GM10266 (cell line): ENCODE measurements around the gene DGKH.
A peak's percentile ranks its signal among the peaks of the same experiment; 100 is the strongest.

Source experiments
- DNase-seq: peaks from one replicate; pipeline ENCODE4 v3.0.0; 2012; ENCODE audit errors: extremely low spot score
- TF ChIP-seq, protein P1 (sequence below): IDR thresholded peaks from 2 replicates; pipeline ENCODE4 v1.5.1; 2012; ENCODE audit warnings: mild to moderate bottlenecking, low read depth; ENCODE audit not compliant: control insufficient read depth, insufficient read depth; ENCODE audit errors: missing control alignments

DGKH gene

GRCh38 chr13:42109957-42110356 is 61.5 kb downstream of the DGKH start:
- DNase-seq: no peak
- TF ChIP-seq, protein P1, sequence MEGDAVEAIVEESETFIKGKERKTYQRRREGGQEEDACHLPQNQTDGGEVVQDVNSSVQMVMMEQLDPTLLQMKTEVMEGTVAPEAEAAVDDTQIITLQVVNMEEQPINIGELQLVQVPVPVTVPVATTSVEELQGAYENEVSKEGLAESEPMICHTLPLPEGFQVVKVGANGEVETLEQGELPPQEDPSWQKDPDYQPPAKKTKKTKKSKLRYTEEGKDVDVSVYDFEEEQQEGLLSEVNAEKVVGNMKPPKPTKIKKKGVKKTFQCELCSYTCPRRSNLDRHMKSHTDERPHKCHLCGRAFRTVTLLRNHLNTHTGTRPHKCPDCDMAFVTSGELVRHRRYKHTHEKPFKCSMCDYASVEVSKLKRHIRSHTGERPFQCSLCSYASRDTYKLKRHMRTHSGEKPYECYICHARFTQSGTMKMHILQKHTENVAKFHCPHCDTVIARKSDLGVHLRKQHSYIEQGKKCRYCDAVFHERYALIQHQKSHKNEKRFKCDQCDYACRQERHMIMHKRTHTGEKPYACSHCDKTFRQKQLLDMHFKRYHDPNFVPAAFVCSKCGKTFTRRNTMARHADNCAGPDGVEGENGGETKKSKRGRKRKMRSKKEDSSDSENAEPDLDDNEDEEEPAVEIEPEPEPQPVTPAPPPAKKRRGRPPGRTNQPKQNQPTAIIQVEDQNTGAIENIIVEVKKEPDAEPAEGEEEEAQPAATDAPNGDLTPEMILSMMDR: no peak

GRCh38 chr13:42110410-42111155 is 62.1 kb downstream of the DGKH start:
- peak; percentile 38 for DNase-seq

DNA sequence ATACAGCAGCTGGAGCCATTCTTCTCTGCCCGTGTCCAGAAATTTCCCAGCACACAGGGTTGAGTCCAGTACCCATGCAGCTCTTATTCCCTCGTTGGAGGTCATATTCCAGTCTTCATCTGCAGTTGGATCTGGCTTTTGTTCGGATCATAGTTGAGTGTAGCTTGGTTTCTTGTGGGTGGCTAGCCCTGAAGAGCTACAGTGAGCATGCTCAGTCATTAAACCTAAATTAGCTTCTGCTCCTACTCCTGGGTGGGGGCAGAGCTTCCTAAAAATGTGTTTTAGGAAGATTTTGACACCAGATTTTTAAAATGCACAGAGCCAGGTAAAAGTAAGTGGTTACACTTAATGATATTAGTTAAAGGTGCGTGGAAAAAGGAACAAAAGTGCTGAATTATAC is 64.4 kb downstream of the DGKH start:
- no peak for DNase-seq
- TF ChIP-seq, protein P1: no peak

More at GRCh38 chr13:42110410-42111155, 62.1 kb downstream of the DGKH start:
- TF ChIP-seq, protein P1: peak; percentile 63

- DNase-seq: no peak
- TF ChIP-seq, protein P1: no peak
Observed at GRCh38 chr13:42113478-42113877, 65.0 kb downstream of the DGKH start.

- TF ChIP-seq, protein P1: no peak
Observed at GRCh38 chr13:42114278-42114677, 65.8 kb downstream of the DGKH start.

GRCh38 chr13:42114912-42115311 is 66.5 kb downstream of the DGKH start:
- DNase-seq: no peak
- TF ChIP-seq, protein P1: no peak

More at GRCh38 chr13:42114278-42114677, 65.8 kb downstream of the DGKH start:
- DNase-seq: no peak

GRCh38 chr13:42116225-42116624 is 67.8 kb downstream of the DGKH start:
- no peak for DNase-seq
- TF ChIP-seq, protein P1: no peak
